ENCODE results near the gene ORAI2. TPM values are rescaled to one million over a fixed set of nuclear protein-coding genes. Genes with fewer than 3 reads are reported as not detected.

The ORAI2 gene
- total and polyA plus RNA-seq, 2 of the 8 experiments (the other 6 are each of a cell fraction or from before 2014, with no cell fraction given): 20.7 to 35.2 TPM

- WGBS, 2 experiments (ENCODE audit: extremely low coverage in 1 of 2, insufficient coverage in 1 of 2, insufficient read length in 1 of 2, insufficient replicate concordance in 2 of 2, low coverage in 1 of 2, low lambda C conversion rate in 2 of 2, missing lambda C conversion rate in 1 of 2): 88% methylated on average over 31 of the region's 31 CpGs; no CpG with 5 or more reads in 1 of the 2 experiments
- no peaks in the 10 kb centered on the region for H3K79me1 ChIP-seq (ENCODE audit: low read depth, low read length)
- H3K36me3 ChIP-seq (ENCODE audit: control insufficient read depth in 2 of 4, insufficient read depth in 4 of 4, low read length in 3 of 4): peaks cover 2 to 14% (median 8%) of the 10 kb centered on the region in 4 experiments; a peak in 6 of 8 replicates
- peak overlapping the region; percentile 89; the same call in 1 of the 2 replicates for H4K8ac ChIP-seq (ENCODE audit: extremely low read depth, insufficient read depth, low read length)
- H3K9ac ChIP-seq (replicated peaks in 1 of 4; ENCODE audit: extremely low read depth in 1 of 4, low read depth in 3 of 4, low read length in 3 of 4): no peak overlapping the region; a peak in 1 of 7 replicates
- peak in 1 of 2 experiments; percentile 41 for DNase-seq (ENCODE audit: low read depth in 1 of 2, low spot score in 2 of 2)
- H2BK20ac ChIP-seq (ENCODE audit: low read length): no peak overlapping the region
- no peak for FAIRE-seq
- no peak overlapping the region for H3K27ac ChIP-seq (ENCODE audit: low read depth, low read length)
- POLR2A ChIA-PET (ENCODE audit: partially characterized antibody): interaction anchor here (1.2 to 1.4 kb wide), 4 partner anchors 18 to 152 kb away, joined by 3 read pairs; no protein-coding TSS in a partner anchor
- H3K18ac ChIP-seq (ENCODE audit: extremely low read depth, low read length): no peak overlapping the region
- no peak overlapping the region for H2BK15ac ChIP-seq (ENCODE audit: low read length)
- H3K4ac ChIP-seq (replicated peaks; ENCODE audit: insufficient read length, low read depth, low read length): no peak overlapping the region
- H3K4me1 ChIP-seq (replicated peaks in 1 of 4; ENCODE audit: control insufficient read depth in 3 of 4, insufficient read depth in 4 of 4, low read length in 3 of 4): no peaks in the 10 kb centered on the region
- H3K56ac ChIP-seq (replicated peaks; ENCODE audit: insufficient read length, low read depth, low read length): no peak overlapping the region
- CTCF ChIA-PET (ENCODE audit: partially characterized antibody): interaction anchor here (1.2 to 1.5 kb wide), 2 partner anchors 60 kb away, joined by 3 to 6 read pairs; no protein-coding TSS in a partner anchor
- TF ChIP-seq POLR2AphosphoS5 (IDR thresholded peaks at IDR 0.05; ENCODE audit: low read depth, low read length) (0 out of 2 replicates have a peak, but pooled peaks have one; percentile 27), TEAD4 (IDR thresholded peaks at IDR 0.05; ENCODE audit: low read depth, low read length) (no peak)
- no peak overlapping the region for H2BK12ac ChIP-seq (ENCODE audit: low read depth, low read length)
- H3K4me2 ChIP-seq (ENCODE audit: insufficient read depth in 1 of 2, low read depth in 2 of 2, low read length in 2 of 2): no peak overlapping the region
- H3K9me3 ChIP-seq (ENCODE audit: insufficient read depth in 2 of 2, low read depth in 1 of 2, low read length in 1 of 2): no peaks in the 10 kb centered on the region
- H3K4me3 ChIP-seq (ENCODE audit: extremely low read depth in 1 of 4, insufficient read depth in 2 of 4, low read depth in 3 of 4, low read length in 4 of 4): no peak overlapping the region
- H3K23ac ChIP-seq (ENCODE audit: insufficient read length): no peak overlapping the region
- no peaks in the 10 kb centered on the region for H3K27me3 ChIP-seq (replicated peaks in 1 of 4; ENCODE audit: control insufficient read depth in 3 of 4, extremely low read depth in 1 of 4, insufficient read depth in 3 of 4, low read length in 3 of 4)
- H4K5ac ChIP-seq (ENCODE audit: insufficient read length, low read depth, low read length): no peak overlapping the region
- H2BK120ac ChIP-seq (replicated peaks; ENCODE audit: low read depth, low read length): no peak overlapping the region
- no peak overlapping the region for H2AK5ac ChIP-seq (ENCODE audit: low read depth, low read length)
- H4K20me1 ChIP-seq (replicated peaks in 1 of 2; ENCODE audit: control insufficient read depth in 1 of 2, insufficient read depth in 2 of 2, low read length in 2 of 2): peaks cover 0 to 8% of the 10 kb centered on the region in 2 experiments
- H4K91ac ChIP-seq (replicated peaks; ENCODE audit: insufficient read length, low read length): no peak overlapping the region
- no peak overlapping the region for H2AFZ ChIP-seq (ENCODE audit: low read length)
- no peaks in the 10 kb centered on the region for H3K79me2 ChIP-seq (ENCODE audit: control insufficient read depth in 1 of 2, insufficient read depth in 2 of 2, low read length in 2 of 2)
- H3K23me2 ChIP-seq (ENCODE audit: low read depth, low read length): no peaks in the 10 kb centered on the region
- no peak overlapping the region for H2BK5ac ChIP-seq (ENCODE audit: low read depth, low read length)
- no peak overlapping the region for H3K14ac ChIP-seq (ENCODE audit: insufficient read length)
Measured at GRCh38 chr7:102472126-102473041, 39.0 kb downstream of the ORAI2 start.
